Measurements from ENCODE around the gene IER3. TPM values are rescaled to one million over a fixed set of nuclear protein-coding genes. Genes with fewer than 3 reads are reported as not detected.
A peak's percentile ranks its signal among the peaks of the same experiment; 100 is the strongest.

The IER3 gene
- total and polyA plus RNA-seq, 2 of the 13 experiments (the other 11 are each of a cell fraction or from before 2014, with no cell fraction given), result 51.1 to 131 TPM

GRCh38 chr6:30725713-30726505 is 18.4 kb downstream of the IER3 start (continued):
- TF ChIP-seq RNF219 (CRISPR knock-in tag; IDR thresholded peaks at IDR 0.05) (no peak), NCOA5 (CRISPR knock-in tag; IDR thresholded peaks at IDR 0.05) (0 out of 2 replicates have a peak, but pooled peaks have one; percentile 20), POLR2G (IDR thresholded peaks at IDR 0.05; ENCODE audit: low read depth, low read length) (peak; percentile 84), NFE2L1 (CRISPR knock-in tag; IDR thresholded peaks at IDR 0.05; ENCODE audit: borderline replicate concordance) (no peak), SALL1 (CRISPR knock-in tag; IDR thresholded peaks at IDR 0.05) (peak; percentile 57), ZNF512B (CRISPR knock-in tag; IDR thresholded peaks at IDR 0.05; ENCODE audit: borderline replicate concordance) (no peak), ZNF441 (CRISPR knock-in tag; IDR thresholded peaks at IDR 0.05; ENCODE audit: borderline replicate concordance) (no peak), ZNF576 (CRISPR knock-in tag; IDR thresholded peaks at IDR 0.05) (no peak), ZC3H4 (CRISPR knock-in tag; IDR thresholded peaks at IDR 0.05; ENCODE audit: borderline replicate concordance) (peak; percentile 59; the same call in 1 of the 2 replicates), ZFP36 (IDR thresholded peaks at IDR 0.05; ENCODE audit: borderline replicate concordance, low read depth, low read length, partially characterized antibody) (no peak), ARHGAP35 (CRISPR knock-in tag; IDR thresholded peaks at IDR 0.05; ENCODE audit: borderline replicate concordance) (peak; percentile 27; the same call in 1 of the 2 replicates), MNT (IDR thresholded peaks at IDR 0.05) (no peak), ADNP (CRISPR knock-in tag; IDR thresholded peaks at IDR 0.05) (no peak), ATF5 (CRISPR knock-in tag; IDR thresholded peaks at IDR 0.05; ENCODE audit: low read depth) (no peak), ZMYM4 (CRISPR knock-in tag; IDR thresholded peaks at IDR 0.05) (0 out of 2 replicates have a peak, but pooled peaks have one; percentile 27), ZNF44 (CRISPR knock-in tag; IDR thresholded peaks at IDR 0.05) (peak; percentile 71; the same call in 1 of the 2 replicates), RXRA (CRISPR knock-in tag; IDR thresholded peaks at IDR 0.05) (no peak), ZNF232 (CRISPR knock-in tag; IDR thresholded peaks at IDR 0.05; ENCODE audit: borderline replicate concordance) (peak; percentile 70), EP300 (IDR thresholded peaks at IDR 0.05; ENCODE audit: low read depth in 2 of 2, low read length in 2 of 2) (no peak), EP300 (CRISPR knock-in tag; IDR thresholded peaks at IDR 0.05; ENCODE audit: borderline replicate concordance) (no peak), ZNF124 (CRISPR knock-in tag; IDR thresholded peaks at IDR 0.05) (no peak), KLF15 (CRISPR knock-in tag; IDR thresholded peaks at IDR 0.05; ENCODE audit: borderline replicate concordance) (no peak)
